Mesenchymal stem cell (in vitro differentiated cells and primary cell): ENCODE data around the gene MT1F.

Experiments used
- DNase-seq: peaks from one replicate; pipeline ENCODE4 v3.0.0-alpha.2; 2013
- H2AFZ ChIP-seq: one replicate; pipeline ENCODE4 v1.6.1; 2013; ENCODE audit warnings: low read depth, mild to moderate bottlenecking, control low read depth, inconsistent platforms, low read length, moderate library complexity
- H2AK5ac ChIP-seq: 2 replicates; pipeline ENCODE4 v1.6.1; 2013; ENCODE audit warnings: low read length, moderate library complexity, mild to moderate bottlenecking, inconsistent platforms; ENCODE audit not compliant: severe bottlenecking
- H2BK120ac ChIP-seq: one replicate; pipeline ENCODE4 v1.6.1; 2013; ENCODE audit warnings: low read depth, mild to moderate bottlenecking, inconsistent platforms, low read length, moderate library complexity
- H2BK12ac ChIP-seq, 2 experiments: one replicate each; pipeline ENCODE4 v1.6.1; 2013; ENCODE audit warnings: inconsistent platforms in 2 of 2, low read length in 2 of 2, mild to moderate bottlenecking in 2 of 2, moderate library complexity in 2 of 2, control low read depth in 1 of 2
- H2BK15ac ChIP-seq: one replicate; pipeline ENCODE4 v1.6.1; 2013; ENCODE audit warnings: mild to moderate bottlenecking, low read depth, inconsistent platforms; ENCODE audit not compliant: poor library complexity, severe bottlenecking
- H2BK5ac ChIP-seq: 2 replicates; pipeline ENCODE4 v1.6.1; 2013; ENCODE audit warnings: low read depth, mild to moderate bottlenecking, low read length, control low read depth, inconsistent platforms; ENCODE audit not compliant: poor library complexity, severe bottlenecking
- H3K14ac ChIP-seq, 2 experiments: one replicate each; pipeline ENCODE4 v1.6.1; 2013; ENCODE audit warnings: inconsistent platforms in 2 of 2, low read length in 2 of 2, control low read depth in 1 of 2, mild to moderate bottlenecking in 1 of 2, moderate library complexity in 1 of 2
- H3K18ac ChIP-seq, 2 experiments: one replicate each; pipeline ENCODE4 v1.6.1; 2013; ENCODE audit warnings: inconsistent platforms in 2 of 2, low read length in 2 of 2, control low read depth in 1 of 2, low read depth in 1 of 2, mild to moderate bottlenecking in 1 of 2
- H3K23ac ChIP-seq, 2 experiments: one replicate each; pipeline ENCODE4 v1.6.1; 2013; ENCODE audit warnings: inconsistent platforms in 2 of 2, low read length in 2 of 2, mild to moderate bottlenecking in 2 of 2, moderate library complexity in 2 of 2, control low read depth in 1 of 2
- H3K27ac ChIP-seq: 2 replicates; pipeline ENCODE4 v1.5.1; 2013; ENCODE audit warnings: mild to moderate bottlenecking, moderate library complexity, low read length, control low read depth, inconsistent platforms; ENCODE audit not compliant: poor library complexity, severe bottlenecking
- H3K27me3 ChIP-seq, 2 experiments: 2 replicates each; pipeline versions ENCODE4 v1.6.1 to v1.7.0; 2013; ENCODE audit warnings: low read length in 2 of 2, mild to moderate bottlenecking in 2 of 2, moderate library complexity in 2 of 2, control low read depth in 1 of 2, inconsistent platforms in 1 of 2; ENCODE audit not compliant: control insufficient read depth in 1 of 2, insufficient read depth in 1 of 2
- H3K36me3 ChIP-seq, 2 experiments: 2 replicates each; pipeline versions ENCODE4 v1.6.1 to v1.7.0; 2013; ENCODE audit warnings: low read length in 2 of 2, control low read depth in 1 of 2, inconsistent platforms in 1 of 2, low read depth in 1 of 2, mild to moderate bottlenecking in 1 of 2; ENCODE audit not compliant: insufficient read depth in 2 of 2, control insufficient read depth in 1 of 2
- H3K4ac ChIP-seq, 2 experiments: one replicate each; pipeline ENCODE4 v1.6.1; 2013; ENCODE audit warnings: inconsistent platforms in 2 of 2, low read length in 2 of 2, mild to moderate bottlenecking in 2 of 2, moderate library complexity in 2 of 2, control low read depth in 1 of 2, low read depth in 1 of 2
- H3K4me1 ChIP-seq: 2 replicates; pipeline ENCODE4 v1.6.1; 2013; ENCODE audit warnings: low read depth, low read length, control low read depth; ENCODE audit not compliant: control insufficient read depth, insufficient read depth
- H3K4me2 ChIP-seq: 2 replicates; pipeline ENCODE4 v1.6.1; 2013; ENCODE audit warnings: low read length, mild to moderate bottlenecking, inconsistent platforms; ENCODE audit not compliant: poor library complexity, severe bottlenecking
- H3K4me3 ChIP-seq, 2 experiments: 2 replicates each; pipeline versions ENCODE4 v1.5.1 to v1.7.0; 2013; ENCODE audit warnings: low read length in 2 of 2, mild to moderate bottlenecking in 2 of 2, control low read depth in 1 of 2, low read depth in 1 of 2; ENCODE audit not compliant: insufficient read depth in 1 of 2
- H3K79me1 ChIP-seq: replicated peaks from 2 replicates; pipeline ENCODE4 v1.6.1; 2013; ENCODE audit warnings: mild to moderate bottlenecking, control low read depth, low read length, inconsistent platforms; ENCODE audit not compliant: poor library complexity, severe bottlenecking
- H3K9ac ChIP-seq: 2 replicates; pipeline ENCODE4 v1.7.0; 2013; ENCODE audit warnings: mild to moderate bottlenecking, low read length, moderate library complexity
- H3K9me3 ChIP-seq: 2 replicates; pipeline ENCODE4 v1.7.0; 2013; ENCODE audit warnings: mild to moderate bottlenecking, low read length; ENCODE audit not compliant: control insufficient read depth
- H4K8ac ChIP-seq: one replicate; pipeline ENCODE4 v1.6.1; 2013; ENCODE audit warnings: inconsistent platforms, mild to moderate bottlenecking, low read length, moderate library complexity
- H4K91ac ChIP-seq: one replicate; pipeline ENCODE4 v1.6.1; 2013; ENCODE audit warnings: mild to moderate bottlenecking, low read length, inconsistent platforms
- WGBS: methylation state at CpG from one replicate; pipeline ENCODE4 v1.1.7; 2013; ENCODE audit warnings: mixed read lengths; 5-methylcytosine and 5-hydroxymethylcytosine counted together

MT1F gene

GRCh38 chr16:56643080-56643778 is 14.5 kb upstream of the MT1F start:
- Histone ChIP-seq H2AFZ (no peak overlapping the region), H3K4me1 (peaks cover 15% of the 10 kb centered on the region), H2BK12ac (no peak overlapping the region), H4K91ac (no peak overlapping the region), H2AK5ac (no peak overlapping the region), H3K4me3 (peak overlapping the region; percentile 34 to 69), H3K9me3 (no peaks in the 10 kb centered on the region), H3K36me3 (no peaks in the 10 kb centered on the region), H2BK120ac (no peak overlapping the region), H3K4me2 (peak overlapping the region; percentile 48), H3K27me3 (peaks cover 38 to 94% of the 10 kb centered on the region in 2 experiments), H2BK5ac (no peak overlapping the region), H3K18ac (no peak overlapping the region), H3K4ac (no peak overlapping the region), H3K23ac (no peak overlapping the region), H3K14ac (no peak overlapping the region), H4K8ac (no peak overlapping the region), H3K79me1 (no peaks in the 10 kb centered on the region), H3K9ac (peak overlapping the region; percentile 54), H3K27ac (no peak overlapping the region), H2BK15ac (no peak overlapping the region)
- DNase-seq, result no peak
- 2% methylated on average over 42 of the region's 42 CpGs for WGBS

GRCh38 chr16:56643833-56644232 is 13.9 kb upstream of the MT1F start:
- H3K4me1 ChIP-seq, result peaks cover 11% of the 10 kb centered on the region
- no peak overlapping the region for H3K4ac ChIP-seq
- H3K4me2 ChIP-seq, result no peak overlapping the region
- H3K14ac ChIP-seq, result no peak overlapping the region
- H3K18ac ChIP-seq, result no peak overlapping the region
- H2BK15ac ChIP-seq, result no peak overlapping the region
- H3K27me3 ChIP-seq, result peaks cover 44 to 94% of the 10 kb centered on the region in 2 experiments
- no peak for DNase-seq
- H3K4me3 ChIP-seq, result peak overlapping the region in 1 of 2 experiments; percentile 69
- H2AK5ac ChIP-seq, result no peak overlapping the region
- no peaks in the 10 kb centered on the region for H3K79me1 ChIP-seq
- peak overlapping the region; percentile 54 for H3K9ac ChIP-seq
- WGBS, result 38% methylated on average over 5 of the region's 5 CpGs
- H3K27ac ChIP-seq, result no peak overlapping the region
- no peak overlapping the region for H2BK120ac ChIP-seq
- no peak overlapping the region for H2AFZ ChIP-seq
- H4K91ac ChIP-seq, result no peak overlapping the region
- H3K36me3 ChIP-seq, result no peaks in the 10 kb centered on the region
- no peak overlapping the region for H4K8ac ChIP-seq
- no peak overlapping the region for H2BK5ac ChIP-seq
- H3K9me3 ChIP-seq, result no peaks in the 10 kb centered on the region
- H3K23ac ChIP-seq, result peak overlapping the region in 1 of 2 experiments; percentile 9
- H2BK12ac ChIP-seq, result no peak overlapping the region

- Histone ChIP-seq H2BK5ac (no peak overlapping the region), H3K4me1 (peaks cover 11% of the 10 kb centered on the region), H3K27ac (no peak overlapping the region), H2AFZ (no peak overlapping the region), H3K4ac (no peak overlapping the region), H3K36me3 (no peaks in the 10 kb centered on the region), H3K4me3 (no peak overlapping the region), H3K9ac (no peak overlapping the region), H2BK15ac (no peak overlapping the region), H3K18ac (no peak overlapping the region), H3K79me1 (no peaks in the 10 kb centered on the region), H3K27me3 (peaks cover 56 to 88% of the 10 kb centered on the region in 2 experiments), H2BK12ac (no peak overlapping the region), H3K4me2 (no peak overlapping the region), H4K8ac (no peak overlapping the region), H3K9me3 (no peaks in the 10 kb centered on the region), H3K23ac (no peak overlapping the region), H3K14ac (no peak overlapping the region), H4K91ac (no peak overlapping the region), H2BK120ac (no peak overlapping the region), H2AK5ac (no peak overlapping the region)
- DNase-seq, result no peak
- 70% methylated on average over 1 of the region's 1 CpG for WGBS
Measured at GRCh38 chr16:56645311-56645710, 12.4 kb upstream of the MT1F start.

GRCh38 chr16:56645838-56646237 is 11.9 kb upstream of the MT1F start:
- WGBS, result 0% methylated on average over 1 of the region's 1 CpG
- H3K18ac ChIP-seq, result no peak overlapping the region
- no peak overlapping the region for H2BK5ac ChIP-seq

More at GRCh38 chr16:56645838-56646237, 11.9 kb upstream of the MT1F start:
- Histone ChIP-seq H4K91ac (no peak overlapping the region), H4K8ac (no peak overlapping the region), H3K4me3 (no peak overlapping the region), H2BK120ac (no peak overlapping the region), H3K9me3 (no peaks in the 10 kb centered on the region), H2AFZ (no peak overlapping the region), H2BK12ac (no peak overlapping the region), H3K4me1 (peaks cover 11% of the 10 kb centered on the region), H3K79me1 (no peaks in the 10 kb centered on the region), H3K14ac (no peak overlapping the region), H2BK15ac (no peak overlapping the region), H3K27me3 (peaks cover 56 to 85% of the 10 kb centered on the region in 2 experiments), H2AK5ac (no peak overlapping the region), H3K9ac (no peak overlapping the region), H3K27ac (no peak overlapping the region), H3K23ac (no peak overlapping the region), H3K4ac (no peak overlapping the region), H3K36me3 (no peaks in the 10 kb centered on the region), H3K4me2 (no peak overlapping the region)
- DNase-seq, result no peak
